Parathyroid adenoma (tissue), 2 donors: ENCODE results near the gene MYCBP.

ENCODE experiments used
- H2AFZ ChIP-seq: fragments of 300-600 bp; sonication (generic); one replicate; pipeline ENCODE4 v1.7.0; 2017; ENCODE audit warnings: antibody characterized with exemption, mild to moderate bottlenecking
- H3K27ac ChIP-seq: fragments of 300-600 bp; sonication (generic); one replicate; pipeline ENCODE4 v1.7.0; 2017
- H3K27me3 ChIP-seq: fragments of 300-600 bp; sonication (generic); one replicate; pipeline ENCODE4 v1.7.0; 2017; ENCODE audit warnings: low read length; ENCODE audit not compliant: control insufficient read depth, insufficient read depth
- H3K36me3 ChIP-seq: fragments of 300-600 bp; sonication (generic); one replicate; pipeline ENCODE4 v1.7.0; 2017; ENCODE audit warnings: low read length; ENCODE audit not compliant: control insufficient read depth, insufficient read depth
- H3K4me1 ChIP-seq: fragments of 300-600 bp; sonication (generic); one replicate; pipeline ENCODE4 v1.7.0; 2017; ENCODE audit warnings: control low read depth
- H3K4me2 ChIP-seq: fragments of 300-600 bp; sonication (generic); one replicate; pipeline ENCODE4 v1.7.0; 2017; ENCODE audit warnings: low read length
- H3K4me3 ChIP-seq: fragments of 300-600 bp; sonication (generic); one replicate; pipeline ENCODE4 v1.7.0; 2017; ENCODE audit warnings: low read depth, low read length
- H3K79me2 ChIP-seq: fragments of 300-600 bp; sonication (generic); one replicate; pipeline ENCODE4 v1.7.0; 2017; ENCODE audit warnings: control low read depth
- H3K9ac ChIP-seq: fragments of 300-600 bp; sonication (generic); one replicate; pipeline ENCODE4 v1.7.0; 2017; ENCODE audit warnings: mild to moderate bottlenecking
- H3K9me3 ChIP-seq: fragments of 300-600 bp; sonication (generic); one replicate; pipeline ENCODE4 v1.7.0; 2017; ENCODE audit warnings: low read length; ENCODE audit not compliant: control insufficient read depth
- TF ChIP-seq, protein P1 (sequence below): fragments of 300-600 bp; sonication (generic); IDR thresholded peaks from one replicate; pipeline ENCODE4 v1.7.0; 2017; ENCODE audit warnings: antibody characterized with exemption, mild to moderate bottlenecking
- donor health status: primary hyperparathyroidism.

MYCBP gene

GRCh38 chr1:38899560-38899959 is 26.4 kb upstream of the MYCBP start:
- Histone ChIP-seq H3K36me3 (no peaks in the 10 kb centered on the region), H3K27ac (no peak overlapping the region), H3K9ac (no peak overlapping the region), H3K4me1 (no peaks in the 10 kb centered on the region), H3K4me2 (no peak overlapping the region), H3K27me3 (no peaks in the 10 kb centered on the region), H2AFZ (no peak overlapping the region), H3K79me2 (no peaks in the 10 kb centered on the region), H3K9me3 (no peaks in the 10 kb centered on the region), H3K4me3 (no peak overlapping the region)
- TF ChIP-seq, protein P1, sequence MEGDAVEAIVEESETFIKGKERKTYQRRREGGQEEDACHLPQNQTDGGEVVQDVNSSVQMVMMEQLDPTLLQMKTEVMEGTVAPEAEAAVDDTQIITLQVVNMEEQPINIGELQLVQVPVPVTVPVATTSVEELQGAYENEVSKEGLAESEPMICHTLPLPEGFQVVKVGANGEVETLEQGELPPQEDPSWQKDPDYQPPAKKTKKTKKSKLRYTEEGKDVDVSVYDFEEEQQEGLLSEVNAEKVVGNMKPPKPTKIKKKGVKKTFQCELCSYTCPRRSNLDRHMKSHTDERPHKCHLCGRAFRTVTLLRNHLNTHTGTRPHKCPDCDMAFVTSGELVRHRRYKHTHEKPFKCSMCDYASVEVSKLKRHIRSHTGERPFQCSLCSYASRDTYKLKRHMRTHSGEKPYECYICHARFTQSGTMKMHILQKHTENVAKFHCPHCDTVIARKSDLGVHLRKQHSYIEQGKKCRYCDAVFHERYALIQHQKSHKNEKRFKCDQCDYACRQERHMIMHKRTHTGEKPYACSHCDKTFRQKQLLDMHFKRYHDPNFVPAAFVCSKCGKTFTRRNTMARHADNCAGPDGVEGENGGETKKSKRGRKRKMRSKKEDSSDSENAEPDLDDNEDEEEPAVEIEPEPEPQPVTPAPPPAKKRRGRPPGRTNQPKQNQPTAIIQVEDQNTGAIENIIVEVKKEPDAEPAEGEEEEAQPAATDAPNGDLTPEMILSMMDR, result no peak

- Histone ChIP-seq H3K9ac (no peak overlapping the region), H3K4me1 (no peaks in the 10 kb centered on the region), H3K79me2 (no peaks in the 10 kb centered on the region), H3K9me3 (no peaks in the 10 kb centered on the region), H3K27ac (no peak overlapping the region), H2AFZ (no peak overlapping the region), H3K27me3 (no peaks in the 10 kb centered on the region), H3K36me3 (no peaks in the 10 kb centered on the region), H3K4me2 (no peak overlapping the region), H3K4me3 (no peak overlapping the region)
- TF ChIP-seq, protein P1, result no peak
Observed at GRCh38 chr1:38898653-38899230, 25.6 kb upstream of the MYCBP start.

DNA sequence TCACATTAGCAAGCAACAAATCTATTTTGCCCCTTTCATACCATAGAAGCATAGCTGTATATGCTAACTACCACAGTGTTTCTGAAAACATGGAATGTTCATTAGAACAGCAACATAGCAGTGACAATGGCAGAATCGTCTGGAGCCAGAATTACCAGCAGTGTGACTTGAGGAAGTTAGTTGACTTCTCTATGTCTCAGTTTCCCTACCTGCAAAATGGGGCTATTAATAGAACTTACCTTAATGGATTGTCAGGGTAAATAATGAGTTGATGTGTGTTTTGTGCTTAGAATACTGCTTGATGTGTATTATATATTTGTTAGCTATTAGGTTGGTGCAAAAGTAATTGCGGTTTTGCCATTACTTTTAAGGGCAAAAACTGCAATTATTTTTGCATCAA is 23.0 kb upstream of the MYCBP start:
- TF ChIP-seq, protein P1, result no peak
- Histone ChIP-seq H3K4me2 (no peak overlapping the region), H3K27ac (no peak overlapping the region), H2AFZ (no peak overlapping the region), H3K79me2 (no peaks in the 10 kb centered on the region), H3K4me3 (no peak overlapping the region), H3K27me3 (no peaks in the 10 kb centered on the region), H3K9ac (no peak overlapping the region), H3K4me1 (no peaks in the 10 kb centered on the region), H3K36me3 (no peaks in the 10 kb centered on the region), H3K9me3 (no peaks in the 10 kb centered on the region)

- H3K9ac ChIP-seq, result no peak overlapping the region
- H3K9me3 ChIP-seq, result no peaks in the 10 kb centered on the region
- H3K4me1 ChIP-seq, result no peaks in the 10 kb centered on the region
- no peaks in the 10 kb centered on the region for H3K36me3 ChIP-seq
- no peak overlapping the region for H3K4me3 ChIP-seq
- H3K79me2 ChIP-seq, result no peaks in the 10 kb centered on the region
- H3K27me3 ChIP-seq, result no peaks in the 10 kb centered on the region
- no peak overlapping the region for H2AFZ ChIP-seq
- H3K4me2 ChIP-seq, result no peak overlapping the region
- TF ChIP-seq, protein P1, result no peak
- no peak overlapping the region for H3K27ac ChIP-seq
Observed at GRCh38 chr1:38892976-38893375, 19.8 kb upstream of the MYCBP start.

- Histone ChIP-seq H3K27ac (no peak overlapping the region), H3K4me3 (no peak overlapping the region), H3K4me1 (no peaks in the 10 kb centered on the region), H3K9ac (no peak overlapping the region), H3K9me3 (no peaks in the 10 kb centered on the region), H3K27me3 (no peaks in the 10 kb centered on the region), H3K36me3 (no peaks in the 10 kb centered on the region), H2AFZ (no peak overlapping the region), H3K4me2 (no peak overlapping the region), H3K79me2 (no peaks in the 10 kb centered on the region)
- TF ChIP-seq, protein P1, result no peak
Observed at GRCh38 chr1:38891753-38892152, 18.6 kb upstream of the MYCBP start.
